ENCODE measurements around the gene TAPT1.

DNA sequence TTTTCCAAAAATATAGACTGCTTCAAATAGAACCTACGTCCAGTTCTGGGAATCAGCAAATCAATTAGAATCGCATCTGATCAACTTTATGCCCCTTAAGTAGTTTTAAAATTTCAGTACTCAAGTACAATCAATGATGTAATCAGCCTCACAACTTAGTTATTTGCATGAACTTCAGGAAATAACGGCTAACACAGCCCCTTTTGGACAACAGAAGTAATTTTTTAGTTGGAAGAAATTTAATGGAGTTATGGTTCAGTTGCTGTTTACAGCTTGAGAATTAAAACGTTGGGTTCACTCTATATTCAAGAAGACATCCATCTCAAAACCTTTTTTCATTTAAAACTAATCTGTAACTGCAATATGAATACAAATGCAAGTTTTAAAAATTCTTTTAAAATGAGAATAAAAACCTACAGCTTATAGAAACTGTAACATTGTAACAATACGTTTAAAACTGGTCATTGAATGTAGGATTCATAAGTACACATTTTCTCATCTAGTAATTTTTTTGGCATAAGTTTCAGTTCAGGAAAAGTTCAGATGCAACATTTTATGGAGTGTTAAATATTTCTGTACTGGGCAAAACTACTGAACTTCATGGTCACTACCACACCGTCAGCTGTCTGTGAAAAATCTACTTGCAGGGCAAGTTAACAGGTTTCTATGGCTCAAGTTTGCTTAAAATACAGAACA lies 956 bp downstream of the TAPT1 start:
- TF ChIP-seq CTCF (IDR thresholded peaks at IDR 0.05) (no peak), POLR2A (IDR thresholded peaks at IDR 0.05) (no peak), EP300 (IDR thresholded peaks at IDR 0.05) (no peak), POLR2AphosphoS5 (IDR thresholded peaks at IDR 0.05) (no peak)

All from upper lobe of left lung (tissue), 4 donors.